K562 (cell line): ENCODE data around the gene PHTF1. TPM values are rescaled to one million over a fixed set of nuclear protein-coding genes. Genes with fewer than 3 reads are reported as not detected.

Experiments used
- polyA plus RNA-seq, 8 experiments: library from polyadenylated mRNA; depleted of rRNA in 4 of 8; stranded (reverse) in 5 of 8; unstranded in 3 of 8; fragments of >200 nt; fragmentation: Nextera tagmentation in 2 of 8; fragmentation: Illumina TruSeq in 1 of 8; extraction: Ambion mirVana in 2 of 8; extraction: Trizol in 1 of 8; gene quantifications; 2 replicates each; pipeline versions ENCODE4 v1.2.1 to v1.2.3, GENCODE V29; 2011 to 2014; ENCODE audit warnings: inconsistent platforms in 1 of 8, missing spikeins in 1 of 8
- total RNA-seq, 7 experiments: library from RNA; depleted of rRNA in 6 of 7; stranded (reverse); fragments of >200 nt in 6 of 7; fragmentation: Illumina TruSeq in 2 of 7; extraction: Trizol in 2 of 7; gene quantifications; 2 replicates each; pipeline versions ENCODE4 v1.2.1 to v1.2.3, GENCODE V29; 2011 to 2021; ENCODE audit warnings: low replicate concordance in 1 of 7

The PHTF1 gene
- total and polyA plus RNA-seq, 9 of the 15 experiments (the other 6 are each of a cell fraction or from before 2014, with no cell fraction given): 8.4 to 36.2 (median 23.0) TPM

Other genes starting within 250 kb of the PHTF1 start
- 12.6 and 13.7 TPM in 2 replicates for gene RSBN1, start 53.0 kb upstream of the PHTF1 start, total RNA-seq (2014; rRNA removed)
- gene RSBN1, start 53.0 kb upstream of the PHTF1 start, total RNA-seq (2014; rRNA removed; fragmentation: Illumina TruSeq; extraction: Trizol): 15.4 and 17.2 TPM in 2 replicates
- gene RSBN1, start 53.0 kb upstream of the PHTF1 start, total RNA-seq (2015; rRNA removed; fragmentation: Illumina TruSeq; extraction: Trizol): 17.2 and 18.2 TPM in 2 replicates
- gene RSBN1, start 53.0 kb upstream of the PHTF1 start, total RNA-seq (2021): 17.6 and 20.3 TPM in 2 replicates
- 20.7 and 24.3 TPM in 2 replicates for gene RSBN1, start 53.0 kb upstream of the PHTF1 start, polyA plus RNA-seq (2011; rRNA removed)
- gene RSBN1, start 53.0 kb upstream of the PHTF1 start, polyA plus RNA-seq (2014; fragmentation: Illumina TruSeq; extraction: Trizol): 12.2 and 12.6 TPM in 2 replicates
- 10 to 100 TPM in 1 of 2 experiments, 1 to 10 TPM in 1; 4.5 to 13.0 TPM for gene RSBN1, start 53.0 kb upstream of the PHTF1 start, polyA plus RNA-seq (2014; fragmentation: Nextera tagmentation; extraction: Ambion mirVana)
- 7.2 and 10.2 TPM in 2 replicates for gene RSBN1, start 53.0 kb upstream of the PHTF1 start, polyA plus RNA-seq (2014; rRNA removed)
- gene PTPN22, start 112.2 kb upstream of the PHTF1 start, total RNA-seq (2014; rRNA removed): 0.82 and 1.3 TPM in 2 replicates
- 1.9 and 2.0 TPM in 2 replicates for gene PTPN22, start 112.2 kb upstream of the PHTF1 start, total RNA-seq (2014; rRNA removed; fragmentation: Illumina TruSeq; extraction: Trizol)
- gene PTPN22, start 112.2 kb upstream of the PHTF1 start, total RNA-seq (2015; rRNA removed; fragmentation: Illumina TruSeq; extraction: Trizol): 4.6 and 5.3 TPM in 2 replicates
- 1.0 and 1.3 TPM in 2 replicates for gene PTPN22, start 112.2 kb upstream of the PHTF1 start, total RNA-seq (2021)
- 0.45 and 0.76 TPM in 2 replicates for gene PTPN22, start 112.2 kb upstream of the PHTF1 start, polyA plus RNA-seq (2011; rRNA removed)
- 1.9 and 2.3 TPM in 2 replicates for gene PTPN22, start 112.2 kb upstream of the PHTF1 start, polyA plus RNA-seq (2014; fragmentation: Illumina TruSeq; extraction: Trizol)
- 1 to 10 TPM; 1.1 to 1.6 TPM for gene PTPN22, start 112.2 kb upstream of the PHTF1 start, polyA plus RNA-seq (2014; fragmentation: Nextera tagmentation; extraction: Ambion mirVana)
- 0.95 and 1.4 TPM in 2 replicates for gene PTPN22, start 112.2 kb upstream of the PHTF1 start, polyA plus RNA-seq (2014; rRNA removed)
- gene BCL2L15, start 128.1 kb upstream of the PHTF1 start, total RNA-seq (2014; rRNA removed): 0.09 and 0.12 TPM in 2 replicates
- gene BCL2L15, start 128.1 kb upstream of the PHTF1 start, total RNA-seq (2014; rRNA removed; fragmentation: Illumina TruSeq; extraction: Trizol): 0.32 and 0.33 TPM in 2 replicates
- gene BCL2L15, start 128.1 kb upstream of the PHTF1 start, total RNA-seq (2015; rRNA removed; fragmentation: Illumina TruSeq; extraction: Trizol): 0.19 and 0.36 TPM in 2 replicates
- gene BCL2L15, start 128.1 kb upstream of the PHTF1 start, total RNA-seq (2021): 0.09 and 0.72 TPM in 2 replicates
- gene BCL2L15, start 128.1 kb upstream of the PHTF1 start, polyA plus RNA-seq (2011; rRNA removed): 0.25 and 0.74 TPM in 2 replicates
- 0.06 and 0.26 TPM in 2 replicates for gene BCL2L15, start 128.1 kb upstream of the PHTF1 start, polyA plus RNA-seq (2014; fragmentation: Illumina TruSeq; extraction: Trizol)
- under 1 TPM in 1 of 2 experiments, not detected in 1; 0.42 TPM for gene BCL2L15, start 128.1 kb upstream of the PHTF1 start, polyA plus RNA-seq (2014; fragmentation: Nextera tagmentation; extraction: Ambion mirVana)
- gene BCL2L15, start 128.1 kb upstream of the PHTF1 start, polyA plus RNA-seq (2014; rRNA removed): 0.32 and 0.78 TPM in 2 replicates
- gene AP4B1, start 145.3 kb upstream of the PHTF1 start, total RNA-seq (2014; rRNA removed): 15.8 and 20.2 TPM in 2 replicates
- gene AP4B1, start 145.3 kb upstream of the PHTF1 start, total RNA-seq (2014; rRNA removed; fragmentation: Illumina TruSeq; extraction: Trizol): 24.6 and 30.4 TPM in 2 replicates
- 21.2 and 21.7 TPM in 2 replicates for gene AP4B1, start 145.3 kb upstream of the PHTF1 start, total RNA-seq (2015; rRNA removed; fragmentation: Illumina TruSeq; extraction: Trizol)
- 22.2 and 23.8 TPM in 2 replicates for gene AP4B1, start 145.3 kb upstream of the PHTF1 start, total RNA-seq (2021)
- gene AP4B1, start 145.3 kb upstream of the PHTF1 start, polyA plus RNA-seq (2011; rRNA removed): 36.5 and 37.3 TPM in 2 replicates
- gene AP4B1, start 145.3 kb upstream of the PHTF1 start, polyA plus RNA-seq (2014; fragmentation: Illumina TruSeq; extraction: Trizol): 26.7 and 28.5 TPM in 2 replicates
- 10 to 100 TPM; 21.9 to 28.2 TPM for gene AP4B1, start 145.3 kb upstream of the PHTF1 start, polyA plus RNA-seq (2014; fragmentation: Nextera tagmentation; extraction: Ambion mirVana)
- 26.1 and 32.0 TPM in 2 replicates for gene AP4B1, start 145.3 kb upstream of the PHTF1 start, polyA plus RNA-seq (2014; rRNA removed)
- 10.6 and 15.8 TPM in 2 replicates for gene DCLRE1B, start 145.8 kb upstream of the PHTF1 start, total RNA-seq (2014; rRNA removed)
- gene DCLRE1B, start 145.8 kb upstream of the PHTF1 start, total RNA-seq (2014; rRNA removed; fragmentation: Illumina TruSeq; extraction: Trizol): 17.2 and 19.2 TPM in 2 replicates
- gene DCLRE1B, start 145.8 kb upstream of the PHTF1 start, total RNA-seq (2015; rRNA removed; fragmentation: Illumina TruSeq; extraction: Trizol): 22.6 and 22.9 TPM in 2 replicates
- 22.8 and 23.7 TPM in 2 replicates for gene DCLRE1B, start 145.8 kb upstream of the PHTF1 start, total RNA-seq (2021)
- gene DCLRE1B, start 145.8 kb upstream of the PHTF1 start, polyA plus RNA-seq (2011; rRNA removed): 11.0 and 11.7 TPM in 2 replicates
- gene DCLRE1B, start 145.8 kb upstream of the PHTF1 start, polyA plus RNA-seq (2014; fragmentation: Illumina TruSeq; extraction: Trizol): 25.9 and 28.8 TPM in 2 replicates
- gene DCLRE1B, start 145.8 kb upstream of the PHTF1 start, polyA plus RNA-seq (2014; fragmentation: Nextera tagmentation; extraction: Ambion mirVana): 10 to 100 TPM; 12.4 to 22.2 TPM
- gene DCLRE1B, start 145.8 kb upstream of the PHTF1 start, polyA plus RNA-seq (2014; rRNA removed): 14.9 and 18.0 TPM in 2 replicates
- 20.2 and 28.3 TPM in 2 replicates for gene HIPK1, start 169.8 kb upstream of the PHTF1 start, total RNA-seq (2014; rRNA removed)
- 29.6 and 33.1 TPM in 2 replicates for gene HIPK1, start 169.8 kb upstream of the PHTF1 start, total RNA-seq (2014; rRNA removed; fragmentation: Illumina TruSeq; extraction: Trizol)
- gene HIPK1, start 169.8 kb upstream of the PHTF1 start, total RNA-seq (2015; rRNA removed; fragmentation: Illumina TruSeq; extraction: Trizol): 28.6 and 29.6 TPM in 2 replicates
- 57.5 and 57.9 TPM in 2 replicates for gene HIPK1, start 169.8 kb upstream of the PHTF1 start, total RNA-seq (2021)
- gene HIPK1, start 169.8 kb upstream of the PHTF1 start, polyA plus RNA-seq (2011; rRNA removed): 56.1 and 66.4 TPM in 2 replicates
- gene HIPK1, start 169.8 kb upstream of the PHTF1 start, polyA plus RNA-seq (2014; fragmentation: Illumina TruSeq; extraction: Trizol): 34.5 and 35.9 TPM in 2 replicates
- gene HIPK1, start 169.8 kb upstream of the PHTF1 start, polyA plus RNA-seq (2014; fragmentation: Nextera tagmentation; extraction: Ambion mirVana): 10 to 100 TPM in 1 of 2 experiments, 1 to 10 TPM in 1; 10.0 to 10.9 TPM
- gene HIPK1, start 169.8 kb upstream of the PHTF1 start, polyA plus RNA-seq (2014; rRNA removed): 21.3 and 21.9 TPM in 2 replicates
- not detected in 2 replicates for gene OLFML3, start 220.0 kb upstream of the PHTF1 start, total RNA-seq (2014; rRNA removed)
- gene OLFML3, start 220.0 kb upstream of the PHTF1 start, total RNA-seq (2014; rRNA removed; fragmentation: Illumina TruSeq; extraction: Trizol): 0.07 TPM in 1 of 2 replicates, not detected in the other
- 0.07 and 0.08 TPM in 2 replicates for gene OLFML3, start 220.0 kb upstream of the PHTF1 start, total RNA-seq (2015; rRNA removed; fragmentation: Illumina TruSeq; extraction: Trizol)
- 0.13 and 0.16 TPM in 2 replicates for gene OLFML3, start 220.0 kb upstream of the PHTF1 start, total RNA-seq (2021)
- gene OLFML3, start 220.0 kb upstream of the PHTF1 start, polyA plus RNA-seq (2011; rRNA removed): not detected in 2 replicates
- gene OLFML3, start 220.0 kb upstream of the PHTF1 start, polyA plus RNA-seq (2014; fragmentation: Illumina TruSeq; extraction: Trizol): not detected in 2 replicates
- gene OLFML3, start 220.0 kb upstream of the PHTF1 start, polyA plus RNA-seq (2014; fragmentation: Nextera tagmentation; extraction: Ambion mirVana): not detected
- not detected in 2 replicates for gene OLFML3, start 220.0 kb upstream of the PHTF1 start, polyA plus RNA-seq (2014; rRNA removed)